Glomerular visceral epithelial cell (primary cell): ENCODE data around the gene PDE10A.
"Not testable (repeated sequence)": the region's sequence is repeated elsewhere in the genome, so short reads cannot be mapped to it uniquely, and the experiment has no call there.

Experiments
- DNase-seq: peaks from one replicate; pipeline ENCODE4 v3.0.0-alpha.2; 2016; ENCODE audit errors: extremely low spot score

Gene PDE10A

DNA sequence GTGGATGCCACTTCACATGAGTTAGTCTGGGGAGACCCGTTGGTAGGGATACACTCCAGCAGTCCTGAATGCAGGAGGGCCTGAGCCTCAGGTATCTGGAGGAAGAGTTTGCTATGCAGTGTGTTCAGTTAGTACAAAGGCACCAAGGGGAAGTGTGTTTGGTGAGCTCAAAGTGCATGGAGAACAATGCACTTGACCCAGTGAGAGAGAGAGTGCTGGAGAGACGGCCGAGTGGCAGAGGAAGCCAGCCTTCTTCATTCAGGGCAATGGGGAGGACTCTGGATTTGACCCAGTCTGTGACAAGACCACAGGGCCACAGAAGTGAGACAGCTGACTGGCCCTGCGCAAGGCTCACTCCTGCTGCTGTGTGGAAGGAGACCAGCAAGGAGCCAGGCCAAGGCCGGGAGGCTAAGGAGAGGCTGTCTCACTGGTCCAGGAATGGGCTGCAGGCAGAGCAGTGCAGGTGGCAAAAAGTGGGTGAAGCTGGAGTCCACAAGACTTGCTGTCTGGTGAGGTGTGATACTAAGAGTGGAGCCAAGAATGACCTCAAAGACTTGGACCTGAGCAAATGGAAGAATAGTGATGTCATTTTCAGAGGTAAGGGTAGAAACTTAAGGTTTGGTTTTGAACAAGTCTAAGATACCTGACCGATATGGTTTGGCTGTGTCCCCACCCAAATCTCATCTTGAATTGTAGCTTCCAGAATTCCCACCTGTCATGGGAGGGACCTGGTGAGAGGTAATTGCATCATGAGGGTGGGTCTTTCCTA is 38.0 kb downstream of the PDE10A start:
- no peak for DNase-seq

DNA sequence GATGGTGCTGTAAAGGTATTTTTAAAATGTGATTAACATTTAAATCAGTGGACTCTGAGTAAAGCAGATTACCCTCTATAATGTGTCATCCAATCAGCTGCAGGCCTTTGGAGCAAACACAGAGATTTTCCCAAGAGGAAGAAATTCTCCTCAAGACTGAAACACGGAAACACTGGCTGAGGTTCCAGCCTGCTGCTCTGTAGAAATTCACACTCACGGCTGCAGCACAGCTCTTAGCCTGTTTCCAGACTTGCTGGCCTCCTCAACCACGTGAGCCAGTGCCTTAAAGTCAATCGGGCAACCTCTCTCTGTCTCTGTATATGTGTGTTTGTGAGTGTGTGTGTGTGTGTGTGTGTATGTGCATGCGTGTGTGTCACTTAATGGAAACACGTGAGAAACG is 41.1 kb downstream of the PDE10A start:
- DNase-seq = no peak

DNA sequence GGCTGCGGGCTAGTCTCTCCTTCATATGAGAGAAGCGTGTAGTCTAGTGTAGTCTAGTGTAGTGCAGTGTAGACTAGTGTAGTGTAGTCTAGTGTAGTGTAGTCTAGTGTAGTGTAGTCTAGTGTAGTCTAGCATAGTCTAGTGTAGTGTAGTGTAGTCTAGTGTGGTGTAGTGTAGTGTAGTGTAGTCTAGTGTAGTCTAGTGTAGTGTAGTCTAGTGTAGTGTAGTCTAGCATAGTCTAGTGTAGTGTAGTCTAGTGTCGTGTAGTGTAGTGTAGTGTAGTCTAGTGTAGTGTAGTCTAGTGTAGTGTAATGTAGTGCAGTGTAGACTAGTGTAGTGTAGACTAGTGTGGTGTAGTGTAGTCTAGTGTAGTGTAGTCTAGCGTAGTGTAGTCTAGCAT is 44.1 kb downstream of the PDE10A start:
- DNase-seq = not testable (repeated sequence)

GRCh38 chr6:165618241-165618640 is 44.8 kb downstream of the PDE10A start:
- DNase-seq = peak; percentile 73

DNA sequence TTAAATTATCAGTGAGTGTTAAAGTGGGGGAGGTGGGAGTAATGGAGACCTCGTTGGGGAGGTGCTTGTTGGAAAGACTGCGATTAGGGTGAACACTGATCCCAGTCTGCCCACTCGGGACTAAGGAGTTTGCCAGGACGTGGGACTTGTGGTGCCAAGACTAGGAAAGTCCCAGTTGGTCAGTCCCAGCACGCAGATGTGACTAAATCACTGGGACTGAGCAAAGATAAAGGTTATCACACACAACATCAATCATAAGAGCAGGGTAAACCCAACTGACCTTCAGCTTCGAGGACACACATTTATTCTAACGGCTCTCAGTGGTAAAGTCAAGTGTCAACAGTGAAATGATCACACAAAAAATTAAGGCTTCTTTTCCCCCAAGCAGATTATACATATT is 45.5 kb downstream of the PDE10A start:
- DNase-seq = no peak

DNA sequence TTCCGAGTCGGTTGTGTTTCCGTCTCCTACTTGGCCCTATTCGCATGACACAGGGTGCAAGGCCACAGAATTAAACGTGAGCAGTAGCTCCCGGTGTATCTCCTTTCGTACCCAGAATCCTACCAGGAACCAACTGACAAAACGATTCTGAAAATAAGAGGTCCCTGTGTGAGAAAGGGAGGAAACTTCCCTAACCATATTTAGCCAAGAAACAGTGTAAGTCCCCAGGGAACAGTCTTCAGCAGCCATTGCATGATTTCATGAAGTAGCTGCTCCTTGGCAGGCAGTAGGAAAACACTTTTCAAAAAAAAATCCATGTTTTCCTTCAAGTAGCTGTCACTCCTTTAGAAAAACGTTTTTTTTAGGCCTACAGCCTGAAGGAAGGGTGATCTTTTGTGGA is 46.9 kb downstream of the PDE10A start:
- no peak for DNase-seq

GRCh38 chr6:165615636-165616035 is 47.4 kb downstream of the PDE10A start:
- peak; percentile 80 for DNase-seq

GRCh38 chr6:165611294-165611693 is 51.7 kb downstream of the PDE10A start:
- no peak for DNase-seq

DNA sequence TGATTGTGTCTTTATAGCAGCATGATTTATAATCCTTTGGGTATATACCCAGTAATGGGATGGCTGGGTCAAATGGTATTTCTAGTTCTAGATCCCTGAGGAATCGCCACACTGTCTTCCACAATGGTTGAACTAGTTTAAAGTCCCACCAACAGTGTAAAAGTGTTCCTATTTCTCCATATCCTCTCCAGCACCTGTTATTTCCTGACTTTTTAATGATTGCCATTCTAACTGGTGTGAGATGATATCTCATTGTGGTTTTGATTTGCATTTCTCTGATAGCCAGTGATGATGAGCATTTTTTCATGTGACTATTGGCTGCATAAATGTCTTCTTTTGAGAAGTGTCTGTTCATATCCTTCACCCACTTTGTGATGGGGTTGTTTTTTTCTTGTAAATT is 54.5 kb downstream of the PDE10A start:
- not testable (repeated sequence) for DNase-seq

GRCh38 chr6:165606740-165607008 is 56.4 kb downstream of the PDE10A start:
- no peak for DNase-seq

DNA sequence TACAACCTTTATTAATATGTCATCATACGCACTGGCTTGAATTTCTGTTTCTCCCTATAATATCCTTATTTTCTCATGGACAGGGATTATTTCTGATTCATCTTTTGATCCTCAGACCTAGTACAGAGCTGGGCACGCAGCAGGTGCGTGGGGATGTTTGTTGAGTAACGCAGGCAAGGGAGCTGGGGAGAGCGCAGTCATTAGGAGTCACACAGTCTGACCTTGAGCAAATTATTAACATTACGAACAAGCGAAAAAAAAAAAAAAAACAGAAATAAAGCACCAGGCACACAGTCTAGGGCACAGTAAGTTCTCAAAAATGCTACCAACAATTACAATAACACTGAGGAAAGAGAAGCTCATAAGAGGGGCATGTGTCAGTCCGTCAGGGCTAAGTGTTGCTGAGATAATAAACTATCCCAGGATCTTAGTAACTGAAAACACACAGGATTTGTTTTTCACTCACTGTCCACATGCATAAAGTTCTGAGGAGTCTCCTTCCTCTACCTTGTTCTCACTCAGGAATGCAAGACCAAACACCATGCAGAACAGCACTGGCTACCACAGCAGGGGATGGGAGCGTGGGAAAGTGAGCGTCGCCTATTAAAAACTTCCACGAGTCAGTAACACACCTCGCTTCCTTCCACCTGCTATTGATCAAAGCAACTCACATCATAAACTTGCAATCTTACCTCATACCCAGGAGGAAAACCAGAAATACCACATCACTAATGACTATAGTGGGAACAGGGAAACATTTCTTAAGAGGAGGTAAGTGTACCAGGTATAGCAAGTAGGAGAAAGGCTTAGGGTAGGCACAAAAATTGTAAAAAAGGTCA is 56.9 kb downstream of the PDE10A start:
- peak; percentile 70 for DNase-seq

GRCh38 chr6:165605182-165605875 is 57.7 kb downstream of the PDE10A start:
- DNase-seq = no peak

- no peak for DNase-seq
Measured at GRCh38 chr6:165602291-165602690, 60.8 kb downstream of the PDE10A start.

DNA sequence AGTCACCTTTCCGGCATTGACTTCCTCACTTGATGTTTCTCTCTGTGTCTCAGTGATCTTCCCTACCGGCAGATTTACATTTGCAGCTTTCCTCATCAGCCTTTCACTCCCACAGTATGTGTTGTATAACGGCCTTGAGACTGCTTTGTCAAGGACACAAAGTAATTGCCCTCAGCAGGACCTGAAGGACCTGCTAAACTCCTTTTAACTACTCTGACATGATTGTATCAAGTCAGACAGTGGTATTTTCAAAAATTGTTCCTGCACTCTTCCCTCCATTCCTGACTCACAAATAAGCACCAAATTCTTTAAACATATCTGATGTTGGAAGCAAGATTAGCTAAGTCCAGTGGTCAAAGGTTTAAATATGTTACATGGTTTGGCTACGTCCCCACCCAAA is 62.4 kb downstream of the PDE10A start:
- DNase-seq = no peak

DNA sequence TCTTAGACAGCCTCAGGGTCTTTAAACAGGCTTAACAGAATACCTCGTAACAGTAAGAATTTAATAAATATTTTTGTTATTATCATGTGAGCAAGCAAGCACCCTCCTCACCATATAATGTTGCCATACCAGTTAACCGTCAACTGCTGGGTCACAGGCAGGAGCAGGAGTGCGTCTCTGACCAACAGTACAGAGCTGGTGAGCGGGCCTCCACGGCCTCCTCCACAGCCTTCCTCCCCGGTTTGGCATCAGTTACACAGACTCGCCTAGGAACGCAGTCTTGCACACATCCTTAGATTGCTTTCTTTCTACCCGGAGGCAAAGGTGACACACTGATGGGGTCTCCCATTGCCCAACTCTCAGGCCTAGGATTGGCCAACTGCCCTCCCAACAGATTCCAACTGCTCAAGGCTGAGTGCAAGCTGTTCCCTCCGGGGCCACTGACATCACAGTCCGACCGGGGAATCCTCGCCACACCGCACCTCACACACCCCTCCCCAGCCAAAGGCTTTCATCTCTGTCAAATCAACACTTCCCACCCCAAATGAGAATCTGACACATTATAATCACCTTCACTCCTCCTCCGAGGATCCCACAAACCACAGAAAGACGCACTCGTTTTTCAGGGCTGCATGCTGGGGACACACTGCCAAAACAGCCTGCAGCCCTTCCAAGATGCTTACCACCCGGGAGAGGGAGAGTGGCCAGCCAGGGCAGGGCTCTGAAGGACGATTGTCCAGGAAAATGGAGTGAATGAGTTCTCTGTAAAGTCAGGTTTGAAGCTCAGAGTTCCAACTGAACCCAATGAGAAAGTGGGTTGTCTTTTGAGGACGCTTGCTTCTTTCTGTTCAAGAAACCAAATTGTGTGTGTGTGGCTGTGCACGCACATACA is 63.2 kb downstream of the PDE10A start:
- DNase-seq = no peak

- no peak for DNase-seq
Measured at GRCh38 chr6:165599121-165599520, 63.9 kb downstream of the PDE10A start.

DNA sequence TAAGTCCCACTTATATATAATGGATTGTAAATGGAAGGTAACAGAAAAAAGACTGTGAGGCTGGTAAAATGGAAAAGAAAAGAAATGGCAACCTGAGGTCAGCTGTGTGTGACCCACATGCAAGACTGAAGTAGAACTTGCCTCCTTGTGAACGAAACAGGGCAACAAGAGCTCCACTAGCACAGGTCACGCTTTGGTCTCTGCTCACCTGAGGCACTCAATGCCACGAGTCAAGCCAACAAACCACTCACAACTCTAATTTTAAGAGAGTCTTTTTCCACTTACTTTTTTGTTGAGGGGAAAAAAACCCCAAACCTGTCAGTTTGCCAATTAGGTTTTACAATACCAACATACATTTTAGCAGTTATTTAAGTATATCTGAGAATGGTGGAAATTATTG is 65.2 kb downstream of the PDE10A start:
- DNase-seq = no peak

- DNase-seq = no peak
Measured at GRCh38 chr6:165594584-165595333, 68.3 kb downstream of the PDE10A start.

- not testable (repeated sequence) for DNase-seq
Measured at GRCh38 chr6:165592947-165593346, 70.1 kb downstream of the PDE10A start.

DNA sequence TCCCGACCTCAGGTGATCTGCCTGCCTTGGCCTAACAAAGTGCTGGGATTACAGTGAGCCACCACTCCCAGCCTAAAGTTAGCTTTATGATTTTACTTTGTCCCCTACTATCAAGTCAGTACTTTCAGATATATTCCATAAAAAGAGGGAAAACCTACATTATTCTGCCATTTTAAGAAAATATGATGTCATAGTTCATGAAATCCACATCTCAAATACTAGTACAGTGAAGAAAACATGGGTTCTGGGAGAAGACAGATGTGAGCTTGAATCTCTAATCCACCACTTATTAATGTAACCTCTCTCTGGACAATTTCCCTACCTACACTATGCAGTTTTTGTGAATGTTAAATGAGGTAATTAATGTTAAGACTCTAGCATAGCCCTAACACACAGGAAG is 74.5 kb downstream of the PDE10A start:
- DNase-seq = no peak

- no peak for DNase-seq
Measured at GRCh38 chr6:165587206-165587605, 75.8 kb downstream of the PDE10A start.
